Stomach (tissue), 4 donors: ENCODE measurements around the gene ATXN7L1.

Experiments
- EP300 ChIP-seq: sonication (generic); formaldehyde crosslinking; IDR thresholded peaks from one replicate; pipeline ENCODE4 v1.6.1; 2017; ENCODE audit warnings: antibody characterized with exemption
- POLR2A ChIP-seq, 4 donors: fragments of 450-650 bp; IDR thresholded peaks; one replicate each; pipeline ENCODE4 v1.6.1; 2016; ENCODE audit warnings: antibody characterized with exemption in 4 of 4, control low read depth in 2 of 4, mild to moderate bottlenecking in 1 of 4, moderate library complexity in 1 of 4
- POLR2AphosphoS5 ChIP-seq, 3 donors: sonication (generic); formaldehyde crosslinking; IDR thresholded peaks; one replicate each; pipeline ENCODE4 v1.6.1; 2016; ENCODE audit warnings: antibody characterized with exemption in 3 of 3
- TF ChIP-seq, protein P1 (sequence below), 7 experiments: fragments of 450-650 bp in 4 of 7; fragments of 200-600 bp in 3 of 7; sonication (generic) in 3 of 7; IDR thresholded peaks; one replicate each; pipeline ENCODE4 v1.5.1; 2016 to 2019; ENCODE audit warnings: antibody characterized with exemption in 7 of 7, control low read depth in 2 of 7, mild to moderate bottlenecking in 1 of 7

DNA sequence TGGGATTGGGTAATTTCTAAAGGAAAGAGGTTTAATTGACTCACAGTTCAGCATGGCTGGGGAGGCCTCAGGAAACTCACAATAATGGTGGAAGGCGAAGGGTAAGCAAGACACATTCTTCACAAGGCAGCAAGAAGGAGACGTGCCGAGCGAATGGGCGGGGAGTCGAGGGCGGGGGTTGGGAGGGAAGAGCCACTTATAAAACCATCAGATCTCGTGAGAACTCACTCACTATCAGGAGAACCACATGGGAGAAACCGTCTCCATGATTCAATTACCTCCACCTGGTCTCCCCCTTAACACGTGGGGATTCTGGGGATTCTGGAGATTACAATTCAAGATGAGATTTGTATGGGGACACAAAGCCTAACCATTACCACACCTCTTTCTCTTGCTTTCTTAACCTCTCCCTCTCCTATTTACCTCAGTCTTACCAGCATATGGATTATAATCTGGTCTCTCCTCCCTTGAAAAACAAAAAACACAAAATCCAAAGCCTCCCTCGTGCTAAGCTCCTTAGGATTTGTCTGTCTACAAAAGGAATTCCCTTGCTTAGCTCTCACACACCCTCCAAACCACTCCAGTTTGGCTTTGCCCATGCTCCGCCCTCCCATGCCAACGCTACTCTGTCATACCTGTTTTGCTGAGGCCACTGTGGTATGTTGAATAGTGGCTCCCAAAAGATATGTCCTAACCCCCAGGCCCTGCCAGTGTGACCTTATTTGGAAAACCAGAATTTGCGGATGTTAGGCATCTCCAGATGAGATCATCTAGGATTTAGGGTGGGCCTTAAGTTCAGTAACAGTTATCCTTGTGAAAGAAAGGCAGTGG lies 275.5 kb downstream of the ATXN7L1 start:
- TF ChIP-seq, protein P1, sequence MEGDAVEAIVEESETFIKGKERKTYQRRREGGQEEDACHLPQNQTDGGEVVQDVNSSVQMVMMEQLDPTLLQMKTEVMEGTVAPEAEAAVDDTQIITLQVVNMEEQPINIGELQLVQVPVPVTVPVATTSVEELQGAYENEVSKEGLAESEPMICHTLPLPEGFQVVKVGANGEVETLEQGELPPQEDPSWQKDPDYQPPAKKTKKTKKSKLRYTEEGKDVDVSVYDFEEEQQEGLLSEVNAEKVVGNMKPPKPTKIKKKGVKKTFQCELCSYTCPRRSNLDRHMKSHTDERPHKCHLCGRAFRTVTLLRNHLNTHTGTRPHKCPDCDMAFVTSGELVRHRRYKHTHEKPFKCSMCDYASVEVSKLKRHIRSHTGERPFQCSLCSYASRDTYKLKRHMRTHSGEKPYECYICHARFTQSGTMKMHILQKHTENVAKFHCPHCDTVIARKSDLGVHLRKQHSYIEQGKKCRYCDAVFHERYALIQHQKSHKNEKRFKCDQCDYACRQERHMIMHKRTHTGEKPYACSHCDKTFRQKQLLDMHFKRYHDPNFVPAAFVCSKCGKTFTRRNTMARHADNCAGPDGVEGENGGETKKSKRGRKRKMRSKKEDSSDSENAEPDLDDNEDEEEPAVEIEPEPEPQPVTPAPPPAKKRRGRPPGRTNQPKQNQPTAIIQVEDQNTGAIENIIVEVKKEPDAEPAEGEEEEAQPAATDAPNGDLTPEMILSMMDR (IDR thresholded peaks at IDR 0.05), result no peak
- TF ChIP-seq POLR2AphosphoS5 (IDR thresholded peaks at IDR 0.05) (no peak), POLR2A (IDR thresholded peaks at IDR 0.05) (no peak), EP300 (no peak)
